Measurements from ENCODE around the gene GARIN5A.

GARIN5A gene

DNA sequence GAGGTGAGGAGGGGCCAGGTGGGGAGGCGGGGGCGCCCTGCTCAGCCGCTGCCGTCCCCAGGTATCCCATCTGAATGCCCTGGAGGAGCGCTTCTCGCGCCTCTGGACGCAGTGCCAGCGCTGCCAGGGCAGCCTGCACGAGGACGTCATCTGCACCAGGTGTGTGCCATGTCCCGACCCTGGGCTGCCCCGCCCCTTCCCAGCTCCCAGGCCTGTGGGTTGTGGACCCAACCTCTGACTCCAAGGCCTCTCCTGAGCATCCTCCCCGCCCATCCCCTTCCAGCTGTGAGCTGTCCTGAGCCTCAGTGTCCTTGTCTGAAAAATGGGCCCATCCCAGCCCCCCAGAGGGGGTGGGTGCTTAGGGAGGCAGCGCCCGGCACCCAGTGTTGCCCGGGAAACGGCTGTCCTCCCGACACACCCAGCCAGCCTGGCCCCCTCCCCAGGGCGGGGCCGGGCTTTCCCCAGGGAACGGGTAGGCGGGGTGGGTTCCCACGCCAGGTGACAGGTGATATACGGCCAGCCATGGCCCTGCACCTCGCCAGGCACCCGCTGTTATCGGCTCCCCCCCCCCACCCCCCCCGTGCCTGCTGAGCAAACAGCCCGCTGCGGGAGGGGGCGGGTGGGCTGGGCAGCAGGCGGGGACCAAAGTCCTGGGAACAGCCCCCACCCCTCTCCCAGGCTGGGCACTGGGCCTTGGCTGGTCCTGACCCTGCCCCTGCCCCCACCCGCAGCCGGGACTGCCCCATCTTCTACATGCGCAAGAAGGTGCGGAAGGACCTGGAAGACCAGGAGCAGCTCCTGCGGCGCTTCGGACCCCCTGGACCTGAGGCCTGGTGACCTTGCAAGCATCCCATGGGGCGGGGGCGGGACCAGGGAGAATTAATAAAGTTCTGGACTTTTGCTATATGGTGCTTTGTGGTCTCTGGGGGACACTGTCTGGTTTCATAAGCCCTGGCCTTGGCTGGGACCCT, 59.3 kb downstream of the GARIN5A start:
- DNase-seq (ENCODE audit: low read depth in 2 of 2): no peak
